ENCODE results near the gene MAP3K2. TPM values are rescaled to one million over a fixed set of nuclear protein-coding genes. Genes with fewer than 3 reads are reported as not detected.

Gene MAP3K2
- total and polyA plus RNA-seq, 8 donors, result 4.2 to 37.6 (median 22.6) TPM

- no peaks in the 10 kb centered on the region for H3K9me3 ChIP-seq
- peaks cover 0 to 12% (median 4%) of the 10 kb centered on the region in 3 donors for H3K4me1 ChIP-seq
- H3K36me3 ChIP-seq, result no peaks in the 10 kb centered on the region
- ATAC-seq, result peak in 3 of 4 donors; percentile 8 to 30 (median 26)
- no peak overlapping the region for H3K4me3 ChIP-seq
- 83 to 91% methylated on average over 9 of the region's 9 CpGs for WGBS, 2 donors
- H3K27ac ChIP-seq, result peak overlapping the region in 1 of 4 donors; percentile 7
- no peaks in the 10 kb centered on the region for H3K27me3 ChIP-seq
- no peak for FAIRE-seq
- no peak for DNase-seq
- TF ChIP-seq CTCF (IDR thresholded peaks at IDR 0.05), result no peak
- intact Hi-C loops (cut with DNase I), result no loop called here
These were observed 9.9 kb upstream of the MAP3K2 start for GRCh38 chr2:127397568-127398238.

GRCh38 chr2:127394492-127394891 lies 6.7 kb upstream of the MAP3K2 start:
- WGBS, 2 donors, result 76 to 77% methylated on average over 3 of the region's 3 CpGs
- no peak for TF ChIP-seq CTCF (IDR thresholded peaks at IDR 0.05)
- ATAC-seq (no peak), FAIRE-seq (no peak), DNase-seq (no peak)
- no peak overlapping the region for H3K4me3 ChIP-seq
- H3K36me3 ChIP-seq, result no peaks in the 10 kb centered on the region
- H3K9me3 ChIP-seq, result no peaks in the 10 kb centered on the region
- no peaks in the 10 kb centered on the region for H3K27me3 ChIP-seq
- H3K4me1 ChIP-seq, result peaks cover under 1 to 15% (median 4%) of the 10 kb centered on the region in 3 donors
- intact Hi-C loops (cut with DNase I), result no loop called here
- no peak overlapping the region for H3K27ac ChIP-seq

- WGBS, 2 donors, result 88 to 96% methylated on average over 1 of the region's 1 CpG
- Histone ChIP-seq H3K4me3 (no peak overlapping the region), H3K27me3 (no peaks in the 10 kb centered on the region), H3K4me1 (peaks cover 2 to 19% (median 12%) of the 10 kb centered on the region in 3 donors), H3K27ac (no peak overlapping the region), H3K36me3 (no peaks in the 10 kb centered on the region), H3K9me3 (no peaks in the 10 kb centered on the region)
- ATAC-seq (no peak), DNase-seq (no peak), FAIRE-seq (no peak)
- TF ChIP-seq CTCF (IDR thresholded peaks at IDR 0.05), result no peak
- intact Hi-C loops (cut with DNase I), result no loop called here
These were observed 5.2 kb upstream of the MAP3K2 start for GRCh38 chr2:127392828-127393578.

- Histone ChIP-seq H3K4me1 (peaks cover 0 to 17% (median 12%) of the 10 kb centered on the region in 3 donors), H3K4me3 (no peak overlapping the region), H3K27ac (no peak overlapping the region), H3K36me3 (no peaks in the 10 kb centered on the region), H3K9me3 (no peaks in the 10 kb centered on the region), H3K27me3 (no peaks in the 10 kb centered on the region)
- WGBS, 2 donors, result 84 to 92% methylated on average over 2 of the region's 2 CpGs
- ATAC-seq, result no peak
- intact Hi-C loops (cut with DNase I), result no loop called here
- DNase-seq, result no peak
- no peak for TF ChIP-seq CTCF (IDR thresholded peaks at IDR 0.05)
- FAIRE-seq, result no peak
These were observed 4.5 kb upstream of the MAP3K2 start for GRCh38 chr2:127392133-127392827.

Data from pancreas (tissue), 10 donors.